CD4-positive, alpha-beta T cell treated with Interleukin-15 for 4 hours (primary cell): ENCODE measurements around the gene PALMD.

Experiments used
- DNase-seq: peaks from one replicate; pipeline ENCODE4 v3.0.0-alpha.2; 2020; ENCODE audit warnings: low spot score

The PALMD gene

DNA sequence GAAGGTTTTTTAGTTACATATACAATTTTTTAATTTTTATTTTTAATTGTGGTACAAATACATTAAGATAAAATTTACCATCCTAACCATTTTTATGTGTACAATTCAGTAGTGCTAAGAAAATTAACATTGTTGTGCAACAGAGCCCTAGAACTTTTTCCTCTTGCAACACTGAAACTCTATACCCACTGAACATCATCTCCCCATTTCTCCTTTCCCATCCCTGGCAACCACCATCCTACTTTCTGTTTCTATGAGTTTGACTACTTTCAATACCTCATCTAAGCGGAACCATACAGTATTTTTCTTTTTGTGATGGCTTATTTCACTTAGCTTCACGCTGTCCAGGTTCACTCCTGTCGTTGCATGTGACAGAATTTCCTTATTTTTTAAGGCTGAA is 54.1 kb downstream of the PALMD start:
- DNase-seq = no peak

DNA sequence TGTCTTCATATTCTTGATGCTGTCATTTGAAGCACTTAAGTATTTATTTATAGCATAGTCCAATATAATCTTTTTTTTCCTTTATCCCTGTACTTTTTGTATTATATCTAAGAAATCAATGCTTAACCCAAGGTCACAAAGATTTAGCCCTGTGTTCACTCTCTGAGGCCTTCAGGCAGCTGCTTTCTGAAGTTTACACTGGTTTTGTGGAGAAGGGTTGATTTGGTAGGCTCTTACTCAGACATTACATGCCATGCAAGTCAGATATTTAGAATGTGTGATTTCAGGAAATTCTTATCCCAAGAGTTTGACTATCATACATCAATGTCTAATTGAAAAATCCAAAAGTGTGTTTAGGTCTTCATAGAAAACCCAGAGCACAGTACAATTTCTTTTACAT is 56.3 kb downstream of the PALMD start:
- no peak for DNase-seq

DNA sequence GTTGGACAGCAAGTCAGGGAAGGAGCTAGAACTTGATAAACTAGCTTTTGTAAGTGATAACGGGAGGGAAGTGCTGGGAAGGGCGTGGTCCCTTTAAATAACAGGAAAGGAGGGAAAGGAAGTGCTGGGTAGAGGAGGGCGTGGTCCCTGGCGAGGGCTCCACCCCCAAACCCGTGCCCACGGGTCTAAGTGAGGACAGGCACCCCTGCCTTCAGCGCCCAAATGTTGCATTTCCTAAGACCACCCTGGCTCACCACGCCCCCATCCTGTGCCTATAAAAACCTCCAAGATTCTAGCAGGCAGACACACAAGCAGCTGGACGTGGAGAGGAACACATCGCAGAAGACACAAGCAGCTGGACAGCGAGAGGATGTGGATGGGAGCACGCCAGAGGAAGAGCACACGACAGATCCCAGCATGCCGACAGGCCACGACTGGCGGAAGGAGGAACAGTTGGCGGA is 58.5 kb downstream of the PALMD start:
- DNase-seq = peak; percentile 1

DNA sequence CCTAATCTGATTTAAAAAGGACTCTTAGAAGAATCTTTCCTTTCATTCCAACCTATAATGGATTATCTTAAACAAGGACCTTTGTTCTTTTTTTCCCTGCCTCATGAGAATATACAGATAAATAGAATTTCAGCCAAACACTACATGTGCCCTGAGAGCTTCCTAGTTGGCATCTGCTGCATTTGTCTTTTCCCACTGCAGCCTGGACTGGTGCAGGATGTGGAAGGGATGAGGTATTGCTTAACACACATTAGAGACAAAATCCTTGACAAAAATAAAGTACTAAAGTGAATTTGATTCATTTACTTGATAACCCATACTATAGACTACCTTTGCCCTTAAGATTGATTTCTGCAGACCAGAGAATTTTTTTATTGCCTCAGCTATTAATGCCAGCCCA is 59.5 kb downstream of the PALMD start:
- DNase-seq = no peak

DNA sequence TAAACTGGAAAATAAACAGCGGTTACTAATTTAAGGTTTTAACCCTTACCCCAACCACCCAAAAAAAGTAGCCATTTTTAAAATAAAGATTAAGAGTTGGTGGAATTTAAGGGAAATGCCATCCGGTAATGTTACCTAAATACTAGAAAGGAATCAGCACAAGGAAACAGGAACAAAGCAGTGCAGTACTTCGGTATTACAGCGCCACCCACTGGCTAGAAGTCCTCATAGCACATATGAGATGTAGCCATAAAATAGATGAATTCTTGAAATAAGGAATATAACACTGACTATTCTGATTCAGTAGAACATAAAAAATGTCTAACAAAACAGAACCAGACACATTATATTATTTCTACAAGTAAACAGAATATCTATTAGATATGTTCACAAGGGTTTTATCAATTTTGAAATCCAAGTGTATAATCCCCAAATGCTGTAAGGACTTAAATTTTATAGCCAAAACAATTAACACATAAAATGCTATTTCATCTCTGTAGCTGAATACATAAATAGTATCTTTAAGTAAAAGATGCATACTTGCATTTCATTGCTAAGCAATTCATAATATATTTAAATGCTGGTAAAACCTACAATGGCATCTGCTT is 61.7 kb downstream of the PALMD start:
- peak; percentile 50 for DNase-seq

DNA sequence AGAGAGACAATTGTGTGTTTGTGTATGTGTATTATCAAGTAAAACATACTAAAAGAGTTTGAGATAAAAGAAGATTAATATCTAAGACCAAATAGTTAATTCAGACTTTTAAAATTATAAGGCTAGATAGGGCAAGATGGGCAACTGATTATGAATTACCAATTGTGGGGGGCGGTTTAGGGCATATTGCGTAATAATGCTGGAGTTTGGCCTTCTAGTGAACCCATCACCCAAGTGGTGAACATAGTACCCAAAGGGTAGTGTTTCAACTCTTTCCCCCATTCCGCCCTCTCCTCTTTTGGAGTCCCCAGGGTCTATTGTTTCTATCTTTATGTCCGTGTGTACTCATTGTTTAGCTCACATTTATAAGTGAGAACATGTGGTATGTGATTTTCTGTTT is 65.1 kb downstream of the PALMD start:
- no peak for DNase-seq

DNA sequence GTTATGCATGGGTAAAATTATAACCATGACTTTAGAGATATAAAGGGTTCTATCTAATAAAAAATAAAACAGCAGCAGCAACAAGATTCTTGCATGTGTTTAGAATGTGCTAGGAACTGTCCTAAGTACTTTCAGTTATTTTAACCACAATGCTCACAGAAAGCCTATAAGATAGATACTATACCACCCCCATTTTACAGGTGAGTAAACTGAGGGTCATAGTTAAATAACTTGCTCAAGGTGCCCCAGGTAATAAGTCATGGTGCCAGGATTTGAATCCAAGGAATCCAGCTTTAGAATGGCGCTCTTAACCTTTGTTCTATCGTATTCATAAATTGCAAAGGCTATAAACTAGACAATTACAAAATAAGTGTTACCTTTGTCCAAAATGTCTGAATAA is 67.1 kb downstream of the PALMD start:
- no peak for DNase-seq

DNA sequence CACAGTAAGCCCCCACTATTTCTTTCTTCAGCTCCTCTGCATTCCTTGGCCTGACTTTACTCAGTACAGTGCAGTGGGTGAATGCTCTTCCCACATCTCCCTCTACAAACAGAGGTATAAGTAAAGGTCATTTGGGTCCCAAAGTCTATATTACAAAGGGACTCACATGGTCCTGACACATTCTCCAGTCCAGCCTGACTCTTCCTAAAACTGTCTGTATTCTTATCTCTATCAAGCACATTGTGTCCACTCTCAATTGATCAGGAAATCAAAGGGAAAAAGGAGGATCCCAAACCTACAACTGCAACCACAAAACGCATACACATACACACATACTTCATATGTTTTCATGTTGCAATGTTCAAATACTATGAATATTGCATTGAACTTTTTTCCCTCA is 71.1 kb downstream of the PALMD start:
- DNase-seq = no peak

DNA sequence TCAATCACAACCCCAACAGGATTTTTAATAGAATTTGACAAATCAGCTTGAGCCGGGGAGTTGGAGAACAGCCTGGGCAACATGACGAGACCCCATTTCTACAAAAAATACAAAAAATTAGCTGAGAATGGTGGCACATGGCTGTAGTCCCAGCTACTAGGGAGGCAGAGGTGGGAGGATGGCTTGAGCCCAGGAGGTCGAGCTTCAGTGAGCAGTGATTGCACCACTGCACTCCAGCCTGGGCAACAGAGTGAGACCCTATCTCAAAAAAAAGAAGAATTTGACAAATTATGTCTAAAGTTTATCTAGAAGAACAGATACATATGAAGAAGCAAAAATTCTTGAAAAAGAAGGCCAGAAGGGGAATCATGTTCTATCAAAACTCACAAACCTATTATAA is 77.3 kb downstream of the PALMD start:
- DNase-seq = no peak

DNA sequence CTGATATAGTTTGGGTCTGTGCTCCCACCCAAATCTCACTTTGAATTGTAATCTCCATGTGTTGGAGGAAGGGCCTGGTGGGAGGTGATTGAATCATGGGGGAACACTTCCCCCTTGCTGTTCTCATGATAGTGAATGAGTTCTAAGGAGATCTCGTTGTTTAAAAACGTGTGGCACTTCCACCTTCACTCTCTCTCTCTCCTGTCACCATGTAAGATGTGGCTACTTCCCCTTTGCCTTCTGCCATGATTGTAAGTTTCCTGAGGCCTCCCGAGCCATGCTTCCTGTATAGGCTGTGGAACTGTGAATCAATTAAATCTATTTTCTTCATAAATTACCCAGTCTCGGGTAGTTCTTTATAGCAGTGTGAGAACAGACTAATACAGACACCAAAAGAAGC is 80.1 kb downstream of the PALMD start:
- DNase-seq = no peak

DNA sequence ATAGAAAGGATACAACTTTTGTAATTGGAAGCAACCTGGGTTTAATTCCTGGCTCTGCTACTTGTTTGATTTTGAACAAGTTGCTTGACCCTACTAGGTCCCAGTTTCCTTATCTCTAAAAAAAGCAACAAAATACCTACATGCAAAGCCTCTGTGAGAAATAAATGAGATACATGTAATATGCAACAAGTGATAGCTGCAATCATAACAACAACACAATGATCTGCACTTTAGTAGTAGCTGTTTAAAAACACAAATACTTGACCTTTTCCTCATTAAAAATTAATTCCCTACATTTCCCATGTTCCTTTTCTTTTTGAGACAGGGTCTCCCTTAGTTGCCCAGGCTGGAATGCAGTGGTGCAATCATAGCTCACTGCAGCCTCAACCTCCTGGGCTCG is 80.5 kb downstream of the PALMD start:
- DNase-seq = no peak

DNA sequence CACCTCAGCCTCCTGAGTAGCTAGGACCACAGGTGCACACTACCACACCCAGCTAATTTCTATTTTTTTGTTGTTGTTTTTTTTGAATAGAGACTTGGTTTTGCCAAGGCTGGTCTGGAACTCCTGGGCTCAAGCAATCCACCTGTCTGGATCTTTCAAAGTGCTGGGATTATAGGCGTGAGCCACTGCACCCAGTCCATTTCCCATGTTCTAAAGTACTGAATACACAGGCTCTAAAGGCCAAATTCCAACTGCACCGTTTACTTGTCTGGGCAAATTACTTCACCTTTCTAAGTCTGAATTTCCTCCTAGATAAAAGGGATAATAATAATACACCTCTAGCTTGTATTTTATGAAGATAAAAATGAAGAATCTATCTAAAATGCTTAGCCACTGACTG is 80.9 kb downstream of the PALMD start:
- no peak for DNase-seq

DNA sequence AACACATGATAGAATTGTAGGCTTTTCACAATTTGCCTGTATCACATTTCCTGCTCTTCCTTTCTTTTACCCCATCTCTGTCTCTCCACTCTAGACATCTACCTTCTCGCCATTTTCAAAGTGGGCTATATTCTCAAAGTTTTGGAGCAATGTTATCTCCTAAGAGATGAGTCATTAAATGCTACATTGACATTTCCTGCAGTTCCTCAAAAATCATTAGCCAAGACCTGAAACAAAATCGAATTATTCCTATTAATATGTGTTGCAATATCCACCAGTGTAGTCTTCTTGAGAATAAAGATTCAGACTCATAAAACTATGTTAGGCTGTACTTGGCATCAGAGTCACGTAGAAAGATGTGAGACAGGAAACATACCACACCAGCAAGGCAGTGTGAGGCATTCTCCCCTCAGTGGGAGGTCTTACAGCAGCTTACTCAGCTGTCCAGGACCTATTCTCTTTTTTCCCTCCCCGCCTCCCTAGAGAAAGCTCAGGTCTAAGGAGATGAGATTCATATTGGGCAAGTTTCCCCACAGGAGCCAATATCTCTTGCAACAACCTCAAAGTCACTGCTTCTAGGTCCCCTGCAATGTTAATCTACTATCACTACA is 81.8 kb downstream of the PALMD start:
- no peak for DNase-seq

DNA sequence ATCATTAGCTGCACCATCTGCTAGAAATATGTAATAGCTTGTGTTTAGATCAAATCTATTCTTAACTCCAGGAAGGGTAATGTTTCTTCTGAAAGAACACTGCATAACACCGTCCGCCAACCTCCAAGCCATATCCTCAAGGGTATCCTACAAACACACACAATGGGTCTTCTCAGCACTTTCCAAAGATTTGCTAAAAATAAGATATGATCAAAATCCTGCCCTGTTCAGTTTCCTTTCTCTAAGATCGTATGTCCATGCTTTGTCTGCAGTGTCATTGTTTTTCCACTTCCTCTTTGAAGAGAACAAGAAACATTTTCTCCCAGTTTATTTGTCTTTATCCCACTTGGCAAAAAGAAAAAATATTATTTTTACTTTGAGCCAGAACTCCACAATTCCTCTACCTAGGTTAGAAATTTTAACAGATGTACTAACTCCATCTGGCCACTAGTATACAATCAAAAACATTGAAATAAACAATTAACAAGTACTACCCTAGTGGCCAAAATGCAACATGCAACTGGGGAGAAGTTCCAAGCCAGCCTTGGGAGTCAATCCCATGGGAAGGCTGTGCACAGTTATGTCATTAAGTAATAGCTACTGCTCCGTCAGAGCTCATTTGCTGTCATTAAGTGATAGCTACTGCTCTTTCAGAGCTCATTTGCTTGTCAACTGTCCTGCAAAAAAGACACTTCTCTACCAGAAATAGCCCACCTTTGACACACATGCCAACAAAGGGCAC is 82.8 kb downstream of the PALMD start:
- DNase-seq = no peak

DNA sequence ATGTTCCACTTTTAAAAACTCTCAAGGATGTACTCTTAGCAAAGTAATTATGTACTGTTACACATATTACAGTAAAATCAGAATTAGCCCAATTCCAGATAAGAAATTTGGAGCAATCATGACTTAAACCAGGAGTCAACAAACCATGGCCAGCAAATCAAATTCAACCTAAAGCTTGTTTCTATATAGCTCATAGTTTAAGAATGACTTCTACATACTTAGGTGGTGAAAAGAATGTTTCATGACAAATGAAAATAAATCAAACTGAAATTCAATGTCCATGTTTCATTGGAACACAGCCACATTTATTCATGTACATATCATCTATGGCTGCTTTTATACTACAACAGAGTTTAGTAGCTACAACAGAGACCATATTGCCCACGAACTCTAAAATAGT is 85.5 kb downstream of the PALMD start:
- DNase-seq = no peak

DNA sequence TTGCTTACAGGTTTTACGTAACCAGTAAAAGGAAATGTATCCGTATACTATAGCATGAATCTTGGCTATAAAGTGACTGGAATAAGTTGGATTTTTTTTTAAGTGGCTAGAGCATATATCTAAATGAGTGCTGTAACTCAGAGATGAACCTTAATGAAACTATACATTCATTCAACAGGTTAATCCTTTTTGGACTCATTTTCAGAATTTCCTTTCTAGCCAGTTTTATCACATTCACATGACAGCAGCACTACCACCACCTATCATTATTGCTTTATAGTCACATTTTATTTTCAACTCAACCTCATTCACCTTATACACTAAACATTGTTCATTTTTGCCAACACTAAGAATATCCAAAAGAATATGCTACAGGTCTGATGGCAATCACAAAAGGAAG is 89.9 kb downstream of the PALMD start:
- no peak for DNase-seq

DNA sequence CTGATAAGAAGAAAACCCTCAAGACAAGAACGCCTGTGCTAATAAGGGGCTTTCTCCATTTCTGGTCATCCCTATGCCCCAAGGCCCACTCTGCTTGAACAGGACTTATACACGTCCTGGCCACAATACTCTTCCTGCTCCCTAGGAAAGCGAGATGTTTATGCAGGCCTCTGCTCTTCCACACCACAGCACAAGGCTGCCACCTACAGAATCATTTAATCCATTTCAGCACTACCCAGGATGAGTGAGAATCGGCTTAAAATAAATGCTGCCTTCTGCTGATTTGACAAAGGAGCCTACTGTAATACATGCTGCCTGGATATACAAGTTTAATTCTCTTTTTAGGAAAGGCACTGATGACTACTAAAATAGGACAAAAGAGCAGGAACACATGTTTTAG is 91.1 kb downstream of the PALMD start:
- no peak for DNase-seq

DNA sequence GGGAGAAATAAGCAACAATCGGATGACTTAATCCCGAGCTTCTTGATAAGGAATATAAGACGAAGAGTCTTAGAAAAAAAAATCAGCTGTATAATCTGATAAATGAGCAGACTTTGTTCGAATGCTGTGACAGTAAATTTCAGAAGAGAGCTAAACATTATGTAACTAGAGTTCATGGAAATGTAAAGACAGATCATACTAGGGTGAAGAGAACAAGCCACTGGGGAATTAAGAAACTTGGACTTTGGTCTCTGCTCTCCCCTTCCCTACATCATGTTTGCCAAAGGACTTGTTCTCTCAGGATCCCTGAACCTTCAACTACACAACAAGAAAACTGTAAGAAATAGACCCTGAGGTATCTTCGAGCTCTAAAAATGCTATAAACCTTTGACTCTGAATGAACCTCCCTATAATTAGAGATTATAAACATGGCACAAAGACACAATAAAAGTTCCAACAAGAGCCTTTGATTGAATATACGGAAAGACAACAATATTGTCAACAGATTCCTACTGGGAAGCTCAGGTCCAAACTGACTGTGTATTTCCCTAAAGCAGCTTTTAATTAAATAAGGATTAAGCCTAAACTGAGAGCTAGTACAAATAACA is 93.0 kb downstream of the PALMD start:
- no peak for DNase-seq

DNA sequence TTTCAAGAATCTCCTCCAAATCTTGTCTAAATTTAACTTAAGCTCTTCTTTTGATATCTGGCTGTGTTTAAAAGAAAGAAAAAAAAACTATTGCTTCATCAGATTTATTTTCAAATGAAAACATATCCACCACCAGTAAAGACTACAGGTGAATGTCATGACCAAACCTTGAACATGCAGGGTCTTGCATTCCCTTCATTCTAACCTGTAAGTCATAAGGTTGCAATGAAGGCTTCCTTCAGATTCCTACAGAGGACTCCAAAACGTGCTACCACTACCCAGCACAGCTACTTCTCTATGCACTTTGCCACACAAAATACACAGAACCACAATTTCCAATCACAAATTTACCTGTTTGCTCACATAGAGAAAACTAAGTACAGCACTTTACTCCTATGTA is 94.2 kb downstream of the PALMD start:
- no peak for DNase-seq
